HL-60 (cell line): ENCODE measurements around the gene SENP5.

Experiments used
- CTCF ChIP-seq: IDR thresholded peaks from one replicate; pipeline ENCODE4 v1.5.1; 2011; ENCODE audit warnings: low read length, control low read depth, inconsistent platforms; ENCODE audit not compliant: insufficient read depth
- GABPA ChIP-seq: IDR thresholded peaks from 2 replicates; pipeline ENCODE4 v1.6.1; 2012; ENCODE audit warnings: low read depth
- POLR2AphosphoS5 ChIP-seq: IDR thresholded peaks from 2 replicates; pipeline ENCODE4 v1.6.1; 2012; ENCODE audit warnings: low read depth
- REST ChIP-seq: IDR thresholded peaks from 2 replicates; pipeline ENCODE4 v1.6.1; 2012; ENCODE audit warnings: low read depth; ENCODE audit not compliant: insufficient replicate concordance
- SPI1 ChIP-seq: IDR thresholded peaks from 2 replicates; pipeline ENCODE4 v1.6.1; 2012; ENCODE audit warnings: low read depth, mild to moderate bottlenecking, borderline replicate concordance

GRCh38 chr3:196902296-196902695 is 34.6 kb downstream of the SENP5 start:
- TF ChIP-seq CTCF = no peak
- TF ChIP-seq POLR2AphosphoS5 = no peak
- TF ChIP-seq GABPA = no peak
- no peak for TF ChIP-seq REST
- TF ChIP-seq SPI1 = no peak
